Gastroesophageal sphincter (tissue), 3 donors: Measurements from ENCODE around the gene B4GALT3.

Experiments
- CTCF ChIP-seq, 4 experiments: fragments of 200-600 bp in 2 of 4; fragments of 450-650 bp in 2 of 4; sonication (generic) in 1 of 4; IDR thresholded peaks; one replicate each; pipeline ENCODE4 v1.5.1; 2017 to 2019; ENCODE audit warnings: antibody characterized with exemption in 4 of 4, mild to moderate bottlenecking in 2 of 4, moderate library complexity in 2 of 4
- EP300 ChIP-seq: sonication (generic); formaldehyde crosslinking; IDR thresholded peaks from one replicate; pipeline ENCODE4 v1.6.1; 2017; ENCODE audit warnings: antibody characterized with exemption, mild to moderate bottlenecking
- POLR2A ChIP-seq, 2 donors: fragments of 450-650 bp; IDR thresholded peaks; one replicate each; pipeline ENCODE4 v1.6.1; 2017; ENCODE audit warnings: antibody characterized with exemption in 2 of 2, mild to moderate bottlenecking in 2 of 2, moderate library complexity in 1 of 2
- POLR2AphosphoS5 ChIP-seq: sonication (generic); formaldehyde crosslinking; IDR thresholded peaks from one replicate; pipeline ENCODE4 v1.6.1; 2017; ENCODE audit warnings: antibody characterized with exemption

DNA sequence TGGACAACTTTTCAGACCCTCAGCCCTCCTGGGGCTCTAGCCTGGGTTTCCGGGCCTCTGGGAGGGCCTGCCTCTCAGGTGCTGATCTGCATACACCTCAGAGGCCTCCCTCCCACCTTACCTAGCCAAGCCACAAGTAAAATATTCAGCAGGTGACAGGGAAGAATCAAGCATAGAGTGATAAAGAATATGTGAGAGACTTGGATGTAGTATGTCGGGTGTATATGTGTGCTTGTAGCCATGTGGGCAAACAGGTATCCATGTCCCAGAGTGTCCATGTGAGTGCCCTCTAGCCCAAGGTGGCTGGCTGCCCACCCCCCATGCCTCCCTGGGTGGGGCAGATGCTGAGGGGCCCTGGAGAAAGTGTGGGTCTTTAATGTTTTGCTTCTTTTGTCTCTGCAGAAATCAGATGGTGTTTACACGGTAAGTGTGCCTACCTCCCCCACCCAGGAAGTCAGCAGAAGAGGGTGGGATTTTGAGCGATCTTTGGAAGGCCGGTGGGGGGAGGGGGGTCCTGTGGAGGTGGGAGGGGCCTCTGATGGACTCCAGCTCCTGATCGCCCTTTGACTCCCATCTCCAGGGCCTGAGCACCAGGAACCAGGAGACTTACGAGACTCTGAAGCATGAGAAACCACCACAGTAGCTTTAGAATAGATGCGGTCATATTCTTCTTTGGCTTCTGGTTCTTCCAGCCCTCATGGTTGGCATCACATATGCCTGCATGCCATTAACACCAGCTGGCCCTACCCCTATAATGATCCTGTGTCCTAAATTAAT, 41.2 kb upstream of the B4GALT3 start:
- TF ChIP-seq CTCF (IDR thresholded peaks at IDR 0.05) (no peak), EP300 (no peak), POLR2A (IDR thresholded peaks at IDR 0.05) (no peak), POLR2AphosphoS5 (no peak)
